SK-N-SH (cell line): Measurements from ENCODE around the gene UBE2L6. TPM values are rescaled to one million over a fixed set of nuclear protein-coding genes. Genes with fewer than 3 reads are reported as not detected.

Experiments used
- CTCF ChIA-PET: fragments of 300-600, 350-600 bp; formaldehyde crosslinking; extraction: SDS; loops from one replicate; lab custom pipeline; 2021; lab: Yijun Ruan, JAX
- POLR2A ChIA-PET: fragments of 350-600 bp; sonication (Branson Sonifier 250); formaldehyde crosslinking; extraction: SDS; loops from one replicate; lab custom pipeline; 2020; ENCODE audit warnings: antibody characterized with exemption, inconsistent platforms; lab: Yijun Ruan, JAX
- DNase-seq: peaks from one replicate; pipeline ENCODE4 v3.0.0; 2012
- H2AFZ ChIP-seq: fragments of 200-600 bp; sonication (generic); 2 replicates; pipeline ENCODE4 v1.8.1; 2016; ENCODE audit warnings: antibody characterized with exemption, mild to moderate bottlenecking, low read depth
- H3F3A ChIP-seq: fragments of 200-600 bp; sonication (generic); replicated peaks from 2 replicates; pipeline ENCODE3; 2016; ENCODE audit warnings: antibody characterized with exemption, mild to moderate bottlenecking; ENCODE audit not compliant: insufficient read depth
- H3K27ac ChIP-seq, 2 experiments: fragments of 200-500 bp in 1 of 2; fragments of 200-600 bp in 1 of 2; sonication (Bioruptor generic) in 1 of 2; sonication (generic), shearing (Covaris generic) in 1 of 2; 2 replicates each; pipeline versions ENCODE4 v1.5.1 to v1.6.1; 2014 to 2016; ENCODE audit warnings: low read depth in 2 of 2, inconsistent platforms in 1 of 2, low read length in 1 of 2, mild to moderate bottlenecking in 1 of 2, mixed read lengths in 1 of 2
- H3K27me3 ChIP-seq: fragments of 200-600 bp; sonication (generic), shearing (Covaris generic); 2 replicates; pipeline ENCODE4 v1.6.1; 2016; ENCODE audit warnings: mixed run types; ENCODE audit not compliant: insufficient read depth
- H3K36me3 ChIP-seq, 2 experiments: fragments of 200-500 bp in 1 of 2; fragments of 200-600 bp in 1 of 2; sonication (Bioruptor generic) in 1 of 2; sonication (generic) in 1 of 2; replicated peaks in 1 of 2; 2 replicates each; pipeline versions ENCODE3 to v1.5.1; 2014 to 2016; ENCODE audit warnings: low read length in 1 of 2, mild to moderate bottlenecking in 1 of 2; ENCODE audit not compliant: insufficient read depth in 2 of 2, control insufficient read depth in 1 of 2
- H3K4me1 ChIP-seq, 2 experiments: fragments of 200-500 bp in 1 of 2; fragments of 200-600 bp in 1 of 2; sonication (Bioruptor generic) in 1 of 2; sonication (generic), shearing (Covaris generic) in 1 of 2; 2 replicates each; pipeline versions ENCODE4 v1.5.1 to v1.6.1; 2014 to 2016; ENCODE audit warnings: low read depth in 1 of 2, low read length in 1 of 2, mixed run types in 1 of 2; ENCODE audit not compliant: insufficient read depth in 2 of 2, control insufficient read depth in 1 of 2
- H3K4me2 ChIP-seq: fragments of 200-600 bp; sonication (generic), shearing (Covaris generic); 2 replicates; pipeline ENCODE4 v1.6.1; 2017; ENCODE audit warnings: mixed run types
- H3K4me3 ChIP-seq, 2 experiments: fragments of 200-500 bp in 1 of 2; fragments of 200-600 bp in 1 of 2; sonication (Bioruptor generic) in 1 of 2; sonication (generic), shearing (Covaris generic) in 1 of 2; 2 replicates each; pipeline versions ENCODE4 v1.5.1 to v1.8.1; 2014 to 2016; ENCODE audit warnings: low read depth in 2 of 2, inconsistent platforms in 1 of 2, low read length in 1 of 2, mild to moderate bottlenecking in 1 of 2, mixed read lengths in 1 of 2, moderate library complexity in 1 of 2
- H3K79me2 ChIP-seq: fragments of 200-600 bp; sonication (generic); 2 replicates; pipeline ENCODE4 v1.8.1; 2017; ENCODE audit warnings: mild to moderate bottlenecking; ENCODE audit not compliant: insufficient read depth
- H3K9ac ChIP-seq: fragments of 200-600 bp; sonication (generic); 2 replicates; pipeline ENCODE4 v1.6.1; 2017; ENCODE audit warnings: mixed run types
- H3K9me2 ChIP-seq: fragments of 200-600 bp; sonication (generic); 2 replicates; pipeline ENCODE4 v1.6.1; 2017; ENCODE audit warnings: mixed run types
- H3K9me3 ChIP-seq: fragments of 200-600 bp; sonication (generic); 2 replicates; pipeline ENCODE4 v1.6.1; 2017; ENCODE audit warnings: mixed run types, mild to moderate bottlenecking, moderate library complexity
- H4K20me1 ChIP-seq: fragments of 200-600 bp; sonication (generic); 2 replicates; pipeline ENCODE4 v1.6.1; 2017; ENCODE audit warnings: mild to moderate bottlenecking, mixed run types; ENCODE audit not compliant: insufficient read depth
- EP300 ChIP-seq, 2 experiments: IDR thresholded peaks; 2 replicates each; pipeline versions ENCODE4 v1.4.0 to v1.6.1; 2012; ENCODE audit warnings: borderline replicate concordance in 1 of 2, low read depth in 1 of 2, low read length in 1 of 2
- EZH2phosphoT487 ChIP-seq: fragments of 200-600 bp; sonication (generic); IDR thresholded peaks from 2 replicates; pipeline ENCODE4 v1.6.1; 2017; ENCODE audit warnings: low read depth, mixed run types, mild to moderate bottlenecking, antibody characterized with exemption, moderate library complexity, borderline replicate concordance
- FOXJ3 ChIP-seq: sonication (generic); formaldehyde crosslinking; IDR thresholded peaks from 2 replicates; pipeline ENCODE4 v1.5.1; 2020; ENCODE audit warnings: mild to moderate bottlenecking, missing genetic modification reagents
- GABPA ChIP-seq: IDR thresholded peaks from 2 replicates; pipeline ENCODE4 v1.4.0; 2012; ENCODE audit warnings: low read depth, mild to moderate bottlenecking
- MAX ChIP-seq: IDR thresholded peaks from 2 replicates; pipeline ENCODE4 v1.4.0; 2012; ENCODE audit warnings: low read depth
- PBX3 ChIP-seq: IDR thresholded peaks from 2 replicates; pipeline ENCODE4; 2012
- RAD21 ChIP-seq: IDR thresholded peaks from 2 replicates; pipeline ENCODE4 v1.6.1; 2012; ENCODE audit warnings: mild to moderate bottlenecking, low read length
- REST ChIP-seq: IDR thresholded peaks from 2 replicates; pipeline ENCODE4 v1.6.1; 2012; ENCODE audit warnings: mild to moderate bottlenecking, low read depth, low read length, moderate library complexity
- RFX5 ChIP-seq: IDR thresholded peaks from 2 replicates; pipeline ENCODE4 v1.6.1; 2012; ENCODE audit warnings: mild to moderate bottlenecking, improper control_type of control experiment, low read length
- RXRA ChIP-seq: IDR thresholded peaks from 2 replicates; pipeline ENCODE4 v1.4.0; 2012; ENCODE audit warnings: low read depth, mild to moderate bottlenecking, borderline replicate concordance
- TCF12 ChIP-seq: IDR thresholded peaks from 2 replicates; pipeline ENCODE4 v1.4.0; 2012
- USF2 ChIP-seq: fragments of 150-350 bp; IDR thresholded peaks from 2 replicates; pipeline ENCODE4 v1.6.1; 2017; ENCODE audit warnings: antibody characterized with exemption, low read length, low read depth, borderline replicate concordance
- WGBS: methylation state at CpG from one replicate; pipeline ENCODE4 v1.1.6; 2017; ENCODE audit warnings: low lambda C conversion rate; 5-methylcytosine and 5-hydroxymethylcytosine counted together
- polyA plus RNA-seq, 3 experiments: library from polyadenylated mRNA; depleted of rRNA; stranded (reverse); fragments of >200 nt; gene quantifications; 2 replicates each; pipeline ENCODE4 v1.2.3, GENCODE V29; 2012

Gene UBE2L6
- polyA plus RNA-seq, 1 of the 3 experiments (the other 2 are of a cell fraction), result 77.0 TPM

- Histone ChIP-seq H3K4me3 (no peak overlapping the region), H3K4me2 (no peak overlapping the region), H3K27me3 (no peaks in the 10 kb centered on the region), H3K79me2 (no peaks in the 10 kb centered on the region), H3F3A (no peaks in the 10 kb centered on the region), H3K9ac (no peak overlapping the region), H3K4me1 (no peaks in the 10 kb centered on the region; a peak in 1 of 4 replicates), H3K9me2 (no peaks in the 10 kb centered on the region), H3K9me3 (no peaks in the 10 kb centered on the region), H2AFZ (no peak overlapping the region), H3K36me3 (no peaks in the 10 kb centered on the region), H4K20me1 (no peaks in the 10 kb centered on the region), H3K27ac (no peak overlapping the region)
- no peak for TF ChIP-seq FOXJ3 (CRISPR knock-in tag)
- no peak for TF ChIP-seq RAD21
- no peak for DNase-seq
- ChIA-PET CTCF (interaction anchor here (1.1 kb wide), 1 partner anchor 101 kb away, joined by 4 read pairs; no protein-coding TSS in a partner anchor), POLR2A (no interaction called here)
- 88% methylated on average over 4 of the region's 4 CpGs for WGBS
These were observed 24.9 kb downstream of the UBE2L6 start for GRCh38 chr11:57542582-57542981.

- Histone ChIP-seq H3K4me2 (no peak overlapping the region), H3K9me2 (no peaks in the 10 kb centered on the region), H3K27ac (no peak overlapping the region), H3K4me1 (no peaks in the 10 kb centered on the region; a peak in 1 of 4 replicates), H3K4me3 (no peak overlapping the region), H3K27me3 (no peaks in the 10 kb centered on the region), H3K36me3 (no peaks in the 10 kb centered on the region), H4K20me1 (no peaks in the 10 kb centered on the region), H3K9ac (no peak overlapping the region), H3F3A (no peaks in the 10 kb centered on the region), H3K9me3 (no peaks in the 10 kb centered on the region), H3K79me2 (no peaks in the 10 kb centered on the region), H2AFZ (no peak overlapping the region)
- CTCF ChIA-PET, result no interaction called here
- POLR2A ChIA-PET, result no interaction called here
- 70% methylated on average over 5 of the region's 5 CpGs for WGBS
- no peak for DNase-seq
- TF ChIP-seq RAD21 (no peak), EP300 (IDR thresholded peaks at IDR 0.05; ENCODE audit: borderline replicate concordance in 1 of 2, low read depth in 1 of 2, low read length in 1 of 2) (no peak), RFX5 (no peak), RXRA (no peak), EZH2phosphoT487 (no peak), MAX (no peak), GABPA (no peak), PBX3 (no peak), REST (no peak), USF2 (no peak), TCF12 (no peak)
These were observed 26.3 kb downstream of the UBE2L6 start for GRCh38 chr11:57541169-57541568.
